HG02840 (cell line): Measurements from ENCODE around the gene AGAP3.

ENCODE experiments used
- ATAC-seq: cut with Tn5 transposase; IDR thresholded peaks from one replicate; pipeline ENCODE4 v1.9.1; 2021; ENCODE audit warnings: mild to moderate bottlenecking, moderate library complexity, moderate number of reproducible peaks; ENCODE audit not compliant: unreplicated experiment, low FRiP score

Gene AGAP3

GRCh38 chr7:151086802-151087244, 548 bp downstream of the AGAP3 start:
- no peak for ATAC-seq

- no peak for ATAC-seq
These were observed 1.2 kb downstream of the AGAP3 start for GRCh38 chr7:151087245-151088018.

GRCh38 chr7:151088019-151088855, 2.0 kb downstream of the AGAP3 start:
- no peak for ATAC-seq

GRCh38 chr7:151088856-151089699, 2.8 kb downstream of the AGAP3 start:
- no peak for ATAC-seq

- no peak for ATAC-seq
These were observed 3.8 kb downstream of the AGAP3 start for GRCh38 chr7:151089893-151090730.

- no peak for ATAC-seq
These were observed 4.7 kb downstream of the AGAP3 start for GRCh38 chr7:151091003-151091402.

DNA sequence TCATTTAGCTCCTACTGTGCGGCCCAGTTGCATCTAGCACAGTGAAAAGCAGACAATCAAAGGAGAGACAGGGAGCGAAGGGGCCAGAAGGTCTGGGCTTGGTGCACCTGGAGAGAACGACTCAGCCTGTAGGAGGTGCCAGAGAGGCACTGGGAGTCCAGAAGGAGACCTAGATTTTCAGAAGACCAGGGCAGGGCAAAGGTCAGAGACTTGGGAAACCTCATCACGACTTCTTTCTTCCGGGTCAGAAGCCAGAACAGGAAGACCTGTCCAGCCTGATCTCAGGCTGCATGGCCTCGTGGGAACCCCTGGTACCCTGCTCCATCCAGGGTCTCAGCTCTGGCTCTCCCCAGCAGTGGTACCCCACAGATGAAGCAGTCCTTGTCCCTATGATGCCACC, 5.2 kb downstream of the AGAP3 start:
- no peak for ATAC-seq

DNA sequence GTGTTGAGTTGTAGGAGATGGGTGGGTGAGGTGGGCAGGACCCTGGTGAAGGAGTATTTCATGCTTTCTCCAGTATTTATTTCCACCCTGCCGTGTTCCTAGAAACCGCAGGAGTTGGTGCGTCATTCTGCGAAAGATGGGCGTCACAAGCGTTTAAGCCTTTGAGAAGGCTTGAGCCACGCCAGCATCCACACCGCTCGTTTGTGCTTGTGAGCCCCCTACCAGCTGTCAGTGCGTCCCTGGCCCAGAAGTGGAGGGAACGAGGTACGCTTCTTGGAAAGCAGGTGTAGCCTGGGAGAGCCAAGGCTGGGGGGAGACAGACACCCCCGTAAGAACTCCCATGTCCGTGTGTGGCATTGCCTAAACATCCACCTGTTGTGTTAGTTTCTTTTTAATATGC, 5.7 kb downstream of the AGAP3 start:
- ATAC-seq: no peak

DNA sequence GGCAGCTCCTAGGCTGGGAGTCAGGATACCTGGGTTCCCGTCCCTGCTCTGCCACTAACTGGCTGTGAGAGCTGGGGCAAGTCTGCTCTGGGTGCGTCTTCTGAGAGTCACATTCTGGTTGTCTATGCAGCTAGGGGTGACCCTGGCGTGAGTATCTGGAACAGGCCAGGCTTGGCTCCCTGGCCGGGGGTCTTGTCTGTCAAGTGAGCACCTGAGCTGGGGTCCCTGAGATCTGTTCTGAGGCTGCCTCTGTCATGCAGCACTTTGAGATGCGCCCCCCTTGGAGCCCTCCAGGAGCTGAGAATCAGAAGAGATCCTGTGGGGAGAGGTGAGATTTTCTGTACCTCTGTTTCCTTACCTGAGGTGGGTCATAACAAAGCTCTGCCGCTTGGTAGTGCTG, 7.5 kb downstream of the AGAP3 start:
- ATAC-seq: no peak

DNA sequence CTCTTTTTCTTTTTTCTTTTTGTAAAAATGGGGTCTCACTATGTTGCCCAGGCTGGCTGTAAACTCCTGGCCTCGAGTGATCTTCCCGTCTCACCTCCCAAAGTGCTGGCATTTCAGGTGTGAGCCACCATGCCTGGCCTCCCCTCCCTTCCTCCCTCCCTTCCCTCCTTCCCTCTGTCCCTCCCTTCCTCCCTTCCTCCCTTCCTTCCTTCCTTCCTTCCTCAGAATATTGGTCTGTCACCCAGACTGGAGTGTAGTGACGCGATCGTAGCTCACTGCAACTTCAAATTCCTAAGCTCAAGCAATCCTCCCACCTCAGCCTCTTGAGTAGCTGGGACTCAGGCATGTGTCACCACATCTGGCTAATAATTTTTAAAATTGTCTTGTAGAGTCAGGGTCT, 8.4 kb downstream of the AGAP3 start:
- no peak for ATAC-seq

DNA sequence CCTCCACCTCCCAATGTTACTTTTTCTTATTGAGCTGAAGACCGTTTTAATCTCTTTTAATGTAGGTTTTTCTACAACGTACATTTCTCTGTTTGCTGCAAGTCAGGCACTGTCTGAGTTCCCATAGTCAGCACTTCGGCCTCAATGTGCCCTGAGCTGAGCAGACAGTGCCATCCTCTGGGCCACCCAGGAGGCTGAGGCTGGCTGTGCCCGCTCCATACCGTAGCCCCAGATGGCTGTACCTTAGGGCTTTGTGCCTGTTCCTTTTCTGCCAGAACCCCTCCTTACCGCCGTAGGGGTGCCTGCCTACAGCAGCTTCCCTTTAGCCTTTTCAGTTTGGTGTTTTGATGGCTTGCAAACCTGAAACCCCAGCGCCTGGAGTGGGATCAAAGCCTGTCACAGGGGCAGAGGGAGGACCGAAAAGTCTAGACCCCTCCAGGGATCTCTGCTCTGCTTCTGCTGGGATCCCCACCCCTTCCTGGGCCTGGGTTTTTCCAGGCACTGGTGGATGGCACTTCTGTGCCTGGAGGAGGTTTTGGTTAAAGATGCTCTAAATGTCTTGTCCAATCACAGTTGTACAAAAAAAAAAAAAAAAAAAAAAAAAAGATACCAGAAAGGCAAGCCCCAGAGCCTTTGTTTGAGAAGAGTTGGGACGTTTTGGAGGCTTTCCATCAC, 9.0 kb downstream of the AGAP3 start:
- ATAC-seq: no peak

DNA sequence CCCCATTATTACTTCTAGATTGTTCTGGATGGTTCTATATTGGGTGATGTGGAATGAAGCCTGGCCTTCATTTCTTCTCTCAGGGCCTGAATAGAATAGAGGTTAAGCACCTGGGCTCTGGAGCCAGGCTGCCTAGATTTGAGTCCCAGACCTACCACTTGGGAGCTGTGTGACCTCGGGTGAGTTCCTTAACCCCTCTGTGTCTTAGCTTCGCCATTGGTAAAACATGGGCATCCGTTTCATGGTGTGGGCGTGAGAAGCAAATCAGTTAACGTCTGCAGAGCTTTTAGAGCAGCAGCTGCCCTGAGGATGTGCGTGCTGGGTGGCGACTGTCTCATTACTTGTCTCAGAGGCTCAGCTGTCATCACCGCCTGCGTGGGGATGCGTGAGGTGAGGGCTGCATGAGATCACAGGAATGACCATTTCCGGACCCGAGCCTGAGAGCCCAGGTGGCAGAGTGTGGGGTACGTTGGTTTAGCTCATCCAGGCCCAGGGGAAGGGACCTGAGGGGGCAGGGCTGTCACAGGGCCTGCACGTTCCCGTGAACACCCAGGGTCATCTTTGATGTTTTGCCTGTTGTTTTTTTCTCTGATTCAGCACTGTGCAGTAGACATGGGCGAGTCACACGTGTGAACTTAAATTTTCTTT, 9.7 kb downstream of the AGAP3 start:
- no peak for ATAC-seq

DNA sequence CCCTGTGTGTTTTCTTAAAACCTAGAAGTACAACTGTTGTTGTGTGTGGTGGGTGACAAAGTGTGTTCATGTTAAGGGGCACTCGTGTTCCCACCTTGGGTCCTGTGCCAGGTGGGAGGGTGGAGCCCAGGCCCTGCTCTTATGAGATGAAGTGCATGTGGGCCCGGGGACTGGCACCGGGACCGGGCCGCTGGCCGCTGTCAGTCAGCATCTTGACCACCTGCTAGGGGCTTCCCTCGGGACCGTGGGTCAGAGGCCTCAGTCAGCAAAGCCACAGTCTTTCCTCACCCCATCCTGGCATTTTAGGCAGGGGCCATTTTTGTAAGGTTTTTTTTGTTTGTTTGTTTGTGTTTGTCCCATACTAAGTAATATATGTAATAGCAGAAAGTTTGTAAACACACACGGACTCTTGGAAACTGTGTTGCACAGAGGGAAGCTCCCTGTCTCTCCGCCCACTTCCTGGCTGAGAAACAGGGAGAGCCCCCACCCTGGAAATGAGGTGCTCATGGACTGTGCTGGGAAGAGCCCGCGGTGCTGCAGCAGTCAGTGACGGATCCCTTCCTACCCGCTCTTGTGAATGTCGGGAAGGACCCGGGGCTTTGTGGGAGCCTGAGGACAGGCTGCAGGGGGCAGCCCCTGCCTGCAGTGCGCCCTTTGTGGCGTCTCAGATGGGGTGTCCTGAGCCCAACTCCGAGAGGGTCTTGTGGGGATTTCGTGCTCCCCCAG, 13.4 kb downstream of the AGAP3 start:
- no peak for ATAC-seq

GRCh38 chr7:151100921-151101320, 14.6 kb downstream of the AGAP3 start:
- no peak for ATAC-seq

GRCh38 chr7:151101621-151102396, 15.5 kb downstream of the AGAP3 start:
- ATAC-seq: no peak

DNA sequence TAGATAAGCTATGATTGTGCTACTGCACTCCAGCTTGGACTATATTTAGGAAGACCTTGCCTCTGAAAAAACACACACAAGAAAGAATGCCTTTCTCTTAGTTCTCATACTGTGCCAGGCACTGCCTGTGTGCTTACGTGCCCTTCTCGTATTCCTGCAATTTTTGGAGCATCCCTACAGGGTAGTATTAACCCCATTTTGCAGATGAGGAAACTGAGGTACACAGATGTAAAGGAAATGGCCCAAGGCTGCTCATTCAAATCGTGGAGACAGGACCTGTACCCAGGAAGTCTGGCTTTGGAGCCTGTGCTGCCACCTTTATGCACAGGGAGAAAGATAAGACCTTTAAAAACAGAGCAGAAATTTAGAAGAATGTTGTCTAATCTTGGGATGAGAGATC, 16.7 kb downstream of the AGAP3 start:
- ATAC-seq: no peak

- ATAC-seq: no peak
These were observed 17.7 kb downstream of the AGAP3 start for GRCh38 chr7:151103973-151104372.
